Stimulated activated CD4-positive, alpha-beta T cell treated with anti-CD3 and anti-CD28 coated beads, TNF-alpha, amount 100 ng/mL, for 1 hour (primary cell): ENCODE results near the gene ATN1.
A peak's percentile ranks its signal among the peaks of the same experiment; 100 is the strongest.

ENCODE experiments used
- DNase-seq, 3 donors: peaks; one replicate each; pipeline ENCODE4 v3.0.0-alpha.2; 2020; ENCODE audit warnings: low read depth in 3 of 3, low spot score in 1 of 3

The ATN1 gene

DNA sequence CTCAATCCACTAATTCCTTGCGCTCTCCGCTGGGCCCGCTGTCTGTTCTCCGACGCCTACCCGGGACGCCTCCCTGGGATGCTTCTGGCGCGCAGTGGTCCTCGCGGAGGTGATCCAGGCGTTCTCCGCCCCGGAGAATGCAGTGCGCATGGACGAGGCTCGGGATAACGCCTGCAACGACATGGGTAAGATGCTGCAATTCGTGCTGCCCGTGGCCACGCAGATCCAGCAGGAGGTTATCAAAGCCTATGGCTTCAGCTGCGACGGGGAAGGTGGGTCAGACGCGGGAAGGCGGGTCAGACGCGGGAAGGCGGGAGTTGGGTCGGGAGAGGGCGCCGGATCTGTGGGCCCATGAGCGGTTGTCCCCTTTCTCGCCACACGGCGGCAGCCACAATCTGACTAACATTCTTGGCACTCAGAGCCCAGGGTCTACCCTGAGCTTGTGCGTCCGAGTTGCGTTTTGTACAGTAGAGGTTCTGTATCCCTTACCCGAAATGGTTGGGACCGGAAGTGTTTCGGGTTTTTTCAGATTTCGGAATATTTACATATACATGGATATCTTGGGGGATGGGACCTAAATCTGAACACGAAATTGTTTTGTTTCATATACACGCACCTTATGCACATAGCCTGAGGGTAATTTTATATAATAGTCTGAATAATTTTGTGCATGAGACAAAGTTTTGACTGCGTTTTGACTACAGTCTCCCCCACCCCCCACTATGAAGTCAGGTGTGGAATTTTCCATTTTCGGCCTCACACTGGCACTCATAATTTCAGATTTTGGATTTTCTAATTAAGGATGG is 16.8 kb downstream of the ATN1 start:
- DNase-seq = peak in 2 of 3 donors; percentile 74 to 76

DNA sequence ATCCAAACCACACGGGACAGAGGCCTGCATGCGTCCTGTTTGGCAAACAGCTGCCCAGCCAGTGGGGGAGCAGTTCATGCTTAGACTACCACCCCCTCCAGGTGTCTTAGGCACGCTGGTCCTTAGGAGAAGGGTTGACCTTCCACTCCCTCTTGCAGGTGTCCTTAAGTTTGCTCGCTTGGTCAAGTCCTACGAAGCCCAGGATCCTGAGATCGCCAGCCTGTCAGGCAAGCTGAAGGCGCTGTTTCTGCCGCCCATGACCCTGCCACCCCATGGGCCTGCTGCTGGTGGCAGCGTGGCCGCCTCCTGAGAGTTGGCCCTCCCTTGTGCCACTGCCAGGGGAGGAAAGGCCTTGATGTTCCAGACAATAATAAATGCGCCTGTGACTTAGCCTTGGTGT is 17.9 kb downstream of the ATN1 start:
- DNase-seq = no peak

DNA sequence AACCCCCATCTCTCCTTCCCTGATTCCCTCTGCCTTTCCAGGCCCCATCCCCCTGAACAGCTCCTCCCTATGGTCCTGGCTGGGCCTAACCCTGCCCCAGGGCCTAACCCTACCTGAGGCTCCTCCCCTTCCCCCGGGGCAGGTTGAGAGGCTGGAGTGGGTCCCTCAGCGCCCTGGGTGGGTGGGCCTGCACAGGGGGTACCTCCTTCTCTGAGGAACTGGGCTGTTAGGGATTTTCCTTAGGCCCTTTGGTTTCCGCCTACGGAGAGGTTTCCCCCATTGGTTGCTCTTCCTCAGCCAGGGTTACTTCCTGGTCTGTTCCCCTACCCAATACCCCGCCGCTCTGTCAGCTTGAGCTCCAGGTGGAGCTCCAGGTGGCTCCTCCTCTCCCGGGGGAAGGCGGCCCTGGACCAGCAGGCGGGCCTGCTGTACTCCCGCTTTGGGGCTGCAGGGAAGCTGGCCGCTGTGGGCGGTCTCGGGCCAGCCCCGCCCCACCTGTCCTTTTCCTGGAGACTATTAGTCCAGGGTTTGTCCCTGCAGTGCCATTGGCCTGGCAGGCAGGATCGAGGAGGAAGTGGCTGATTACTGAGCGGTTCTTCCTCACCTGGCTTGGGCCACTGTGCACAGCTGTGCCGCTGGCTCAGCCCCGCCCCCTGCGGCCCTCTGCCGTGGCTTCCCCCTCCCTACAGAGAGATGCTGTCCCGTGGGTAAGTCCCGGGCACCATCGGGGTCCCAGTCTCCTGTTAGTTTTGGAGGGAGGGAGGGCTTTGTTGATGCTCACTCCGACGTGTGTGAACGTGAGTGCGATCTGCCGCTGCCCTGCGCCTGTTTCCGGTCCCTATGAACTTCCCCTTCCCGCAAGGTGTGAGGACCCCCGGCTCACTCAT is 18.5 kb downstream of the ATN1 start:
- no peak for DNase-seq

DNA sequence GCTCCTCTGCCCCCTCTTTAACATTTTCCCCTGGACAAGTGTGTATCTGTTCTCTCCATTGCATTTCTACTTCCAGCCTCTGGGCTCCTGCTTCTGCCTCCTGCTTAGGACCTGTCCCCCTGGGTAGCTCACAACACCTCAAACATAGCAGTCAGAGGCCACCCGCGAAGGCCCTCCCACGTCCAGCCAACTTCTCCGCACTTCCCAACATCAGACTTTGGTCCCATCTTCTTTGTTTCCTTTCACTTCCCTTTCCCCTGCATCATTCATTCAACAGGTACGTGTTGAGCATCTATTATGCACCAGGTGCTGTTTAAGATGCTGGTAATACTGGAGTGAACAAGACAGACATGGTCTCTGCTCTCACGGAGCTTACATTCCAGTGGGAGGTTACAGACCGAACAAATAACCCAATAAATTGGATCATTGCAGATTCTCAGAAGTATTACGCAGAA is 19.2 kb downstream of the ATN1 start:
- no peak for DNase-seq

DNA sequence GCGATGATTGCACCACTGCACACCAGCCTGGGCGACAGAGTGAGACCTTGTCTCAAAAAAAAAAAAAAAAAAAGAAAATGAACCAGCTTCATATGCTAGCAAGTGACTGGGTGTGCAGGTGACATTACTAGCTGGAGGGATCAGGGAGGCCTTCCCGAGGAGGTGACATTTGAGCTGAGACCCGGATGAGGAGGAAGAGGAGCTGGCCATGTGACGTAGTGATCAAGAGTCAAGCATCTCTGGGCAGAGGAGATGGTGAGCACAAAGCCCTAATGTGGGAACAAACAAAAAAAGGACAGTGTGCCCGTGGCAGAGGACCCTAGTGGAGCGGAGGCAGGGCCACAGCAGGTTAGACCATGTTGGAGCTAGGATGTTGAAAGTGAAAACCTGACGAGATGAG is 19.9 kb downstream of the ATN1 start:
- no peak for DNase-seq

DNA sequence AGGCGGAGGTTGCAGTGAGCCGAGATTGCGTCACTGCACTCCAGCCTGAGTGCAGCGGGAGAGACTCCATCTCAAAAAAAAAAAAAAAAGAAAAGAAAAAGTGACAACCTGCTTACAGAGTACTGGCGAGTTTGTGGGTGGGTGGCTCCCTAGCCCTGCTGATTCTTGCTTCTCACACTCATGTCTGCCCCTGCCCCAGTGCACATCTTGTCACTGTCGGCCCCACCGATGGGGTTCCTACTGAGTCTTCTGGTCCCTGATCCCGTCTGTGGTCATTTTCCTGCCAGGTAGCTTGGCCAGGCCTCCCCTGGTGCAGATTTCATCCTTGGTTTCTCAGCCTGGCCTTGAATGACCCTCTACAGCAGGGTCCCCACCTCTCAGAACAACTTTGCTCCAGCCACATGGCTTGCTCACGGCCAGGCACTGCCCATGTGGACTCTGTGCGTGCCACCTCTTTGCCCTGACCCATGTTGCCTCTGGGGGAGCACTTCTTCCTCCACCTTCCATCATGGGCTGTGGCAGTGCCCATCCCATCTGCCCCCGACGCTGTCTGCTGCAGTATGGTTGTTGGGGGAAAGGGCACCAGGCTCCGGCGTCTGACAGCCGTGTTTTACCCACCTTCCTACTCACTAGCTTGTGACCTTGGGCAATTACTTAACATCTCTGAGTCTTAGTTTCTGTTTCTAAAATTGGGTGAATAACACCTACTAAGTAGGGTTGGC is 21.3 kb downstream of the ATN1 start:
- no peak for DNase-seq

DNA sequence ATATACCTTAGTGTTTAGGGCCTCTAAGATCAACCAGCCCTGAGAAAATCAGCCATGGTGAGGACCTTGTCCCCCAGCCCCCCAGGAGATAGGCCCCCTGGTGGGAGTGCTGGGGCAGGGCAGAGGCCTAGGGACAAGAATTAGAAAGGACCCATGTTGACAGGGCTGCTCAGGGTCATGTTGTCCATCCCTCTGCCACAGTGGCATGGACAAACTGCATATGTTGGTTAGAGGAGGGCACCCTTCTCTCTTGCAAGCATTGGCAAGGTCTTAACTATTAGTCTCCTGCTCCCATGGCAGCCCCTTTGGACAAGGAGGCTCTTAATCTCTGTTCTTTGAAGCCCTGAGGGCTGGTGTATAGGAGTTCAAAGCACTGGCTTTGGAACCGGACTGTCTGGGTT is 22.6 kb downstream of the ATN1 start:
- DNase-seq = no peak

DNA sequence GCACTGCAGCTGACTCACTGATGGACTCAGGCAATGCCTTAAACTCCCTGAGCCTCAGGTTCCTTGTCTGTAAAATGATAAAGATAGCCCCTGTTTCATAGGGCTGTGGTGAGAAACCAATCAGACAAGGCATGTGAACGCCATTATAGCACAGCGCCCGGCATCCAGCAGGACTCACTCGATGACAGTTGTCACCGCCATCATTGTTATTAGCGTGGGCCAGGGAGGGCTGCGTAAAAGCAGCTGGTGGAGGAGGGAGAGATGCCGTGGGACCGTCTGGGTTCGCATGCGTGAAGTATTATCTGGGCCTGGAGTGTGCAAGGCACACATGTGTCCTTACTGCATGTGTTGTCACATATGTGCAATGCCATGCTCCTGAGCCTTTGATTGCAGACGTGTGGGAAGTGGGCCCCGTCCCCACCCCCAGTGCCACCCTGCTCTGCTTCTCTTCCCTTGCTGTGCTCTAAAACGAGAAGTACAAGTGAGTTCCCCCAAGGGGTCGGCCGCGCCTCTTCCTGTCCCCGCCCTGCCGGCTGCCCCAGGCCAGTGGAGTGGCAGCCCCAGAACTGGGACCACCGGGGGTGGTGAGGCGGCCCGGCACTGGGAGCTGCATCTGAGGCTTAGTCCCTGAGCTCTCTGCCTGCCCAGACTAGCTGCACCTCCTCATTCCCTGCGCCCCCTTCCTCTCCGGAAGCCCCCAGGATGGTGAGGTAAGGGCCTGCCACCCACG is 23.2 kb downstream of the ATN1 start, which contains the start of gene PTPN6:
Gene PTPN6, plus strand, starts transcription at position 546 of the 730 bp plus-strand sequence. Its CDS starts 157 bp downstream, at position 703.
- DNase-seq = no peak

DNA sequence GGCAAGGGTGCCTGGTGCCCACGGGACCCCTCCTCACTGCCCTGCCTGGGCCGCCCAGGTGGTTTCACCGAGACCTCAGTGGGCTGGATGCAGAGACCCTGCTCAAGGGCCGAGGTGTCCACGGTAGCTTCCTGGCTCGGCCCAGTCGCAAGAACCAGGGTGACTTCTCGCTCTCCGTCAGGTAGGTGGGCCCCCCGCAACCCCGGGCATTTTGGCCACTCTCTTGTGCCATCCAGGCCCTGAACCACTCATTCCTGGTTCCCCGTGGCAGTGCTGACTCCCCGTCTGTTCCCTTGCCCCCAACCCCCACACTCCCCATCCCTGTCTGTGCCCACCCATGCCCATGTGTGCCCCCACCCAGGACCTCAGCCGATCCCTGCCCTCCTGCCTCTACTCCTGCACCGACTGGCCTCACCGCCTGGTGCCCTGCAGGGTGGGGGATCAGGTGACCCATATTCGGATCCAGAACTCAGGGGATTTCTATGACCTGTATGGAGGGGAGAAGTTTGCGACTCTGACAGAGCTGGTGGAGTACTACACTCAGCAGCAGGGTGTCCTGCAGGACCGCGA is 23.9 kb downstream of the ATN1 start:
- no peak for DNase-seq

DNA sequence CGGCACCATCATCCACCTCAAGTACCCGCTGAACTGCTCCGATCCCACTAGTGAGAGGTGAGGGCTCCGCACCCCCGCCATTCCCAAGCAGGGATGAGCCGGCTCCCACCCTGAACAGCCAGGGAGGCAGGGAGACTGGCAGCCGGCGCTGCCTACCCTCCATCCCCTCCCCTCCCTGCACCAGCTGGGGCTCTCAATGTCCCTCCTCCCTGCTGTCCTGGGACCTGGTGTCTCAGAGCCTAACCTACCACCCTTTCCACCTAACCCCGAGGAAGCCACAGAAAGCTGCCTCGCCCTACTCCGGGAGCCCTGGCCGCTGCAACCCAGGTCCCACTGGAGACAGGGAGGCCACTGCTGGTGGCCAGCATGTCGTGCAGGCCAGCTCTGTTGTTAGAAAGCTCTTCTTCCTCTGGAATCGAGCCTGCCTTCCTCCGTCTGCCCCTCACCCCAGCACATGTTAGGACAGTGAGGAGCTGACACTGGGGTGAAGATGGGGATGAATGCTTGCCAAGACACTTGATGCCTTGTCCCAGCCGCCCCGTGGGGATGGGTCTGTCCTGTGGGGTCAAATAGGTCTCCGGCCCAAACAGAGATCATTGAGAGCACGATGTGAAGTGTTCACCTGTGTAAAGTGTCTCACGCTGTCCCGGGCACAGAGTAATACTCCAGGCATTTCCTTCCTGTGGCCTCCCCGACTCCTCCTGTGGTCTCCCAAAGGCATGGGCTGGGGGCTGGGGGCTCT is 24.5 kb downstream of the ATN1 start:
- DNase-seq = no peak

DNA sequence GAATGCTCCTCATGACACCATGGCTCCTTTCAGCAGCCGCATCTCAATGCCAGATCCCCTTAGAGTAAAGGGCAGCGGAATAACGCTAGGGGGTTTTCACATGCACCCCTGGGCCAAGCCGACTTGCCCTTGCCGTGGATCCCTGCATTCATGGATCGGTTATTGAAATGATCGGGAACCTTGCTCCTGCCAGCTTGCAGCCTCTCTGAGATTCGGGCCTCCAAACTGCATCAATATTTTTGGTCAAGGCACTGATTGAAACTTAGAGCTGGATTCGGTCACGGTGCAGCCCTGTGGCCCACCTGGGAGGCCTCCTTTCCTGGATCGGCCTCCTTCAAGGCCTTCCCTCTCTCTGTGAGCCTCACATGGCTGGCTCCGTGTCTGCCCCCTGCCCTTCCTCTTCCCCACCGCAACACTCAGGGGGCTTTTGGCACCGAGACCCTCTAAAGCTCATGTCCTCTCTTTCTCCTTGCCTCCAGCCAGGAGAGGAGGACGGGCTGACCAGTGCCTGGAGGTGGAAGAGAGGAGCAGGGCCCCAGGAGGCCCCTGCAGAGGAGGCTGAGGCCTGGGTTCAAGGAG is 25.2 kb downstream of the ATN1 start:
- DNase-seq = no peak

DNA sequence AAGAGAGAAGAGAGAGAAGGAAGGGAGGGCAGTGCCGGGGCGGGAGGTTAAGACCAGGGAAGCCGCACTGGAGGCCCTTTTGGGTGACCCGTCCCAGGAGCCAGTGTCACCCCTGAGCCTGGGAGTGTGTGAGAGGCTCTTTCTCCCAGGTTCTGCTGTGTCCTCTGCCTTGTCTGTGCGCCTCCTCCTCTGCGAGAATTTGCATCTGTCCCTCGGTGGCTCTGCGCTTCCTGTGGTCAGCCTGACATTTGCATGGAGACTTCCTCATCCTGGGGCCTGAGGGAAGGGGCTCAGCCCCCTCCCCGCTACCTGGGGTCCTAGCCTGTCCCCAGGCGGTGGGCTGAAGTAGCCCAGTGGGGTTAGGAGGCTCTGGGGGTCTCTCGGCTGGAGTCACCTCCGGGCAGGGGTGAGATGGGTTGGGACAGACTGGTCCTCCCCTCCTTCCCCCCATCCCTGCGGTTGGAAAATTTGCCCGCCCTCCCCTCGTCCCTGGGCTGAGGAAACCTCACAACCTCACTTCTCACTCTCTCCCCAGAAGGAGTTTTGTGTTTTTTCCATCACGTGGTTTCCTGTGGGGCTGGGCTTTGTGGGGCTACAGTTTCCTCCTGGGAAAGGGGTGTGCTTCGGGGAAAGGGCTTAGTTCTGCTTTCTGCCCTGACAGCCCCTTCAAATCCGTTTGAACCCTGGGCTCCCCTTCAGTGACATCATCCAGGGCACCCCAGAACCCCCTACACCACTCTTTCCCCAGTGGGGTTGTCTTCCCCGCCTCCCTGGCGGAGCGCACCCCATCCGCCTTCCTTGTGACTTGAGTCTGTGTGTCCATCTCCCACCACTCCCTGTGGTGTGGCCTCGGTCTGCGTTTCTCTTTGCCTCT is 25.9 kb downstream of the ATN1 start:
- DNase-seq = peak in 2 of 3 donors; percentile 65 to 68

DNA sequence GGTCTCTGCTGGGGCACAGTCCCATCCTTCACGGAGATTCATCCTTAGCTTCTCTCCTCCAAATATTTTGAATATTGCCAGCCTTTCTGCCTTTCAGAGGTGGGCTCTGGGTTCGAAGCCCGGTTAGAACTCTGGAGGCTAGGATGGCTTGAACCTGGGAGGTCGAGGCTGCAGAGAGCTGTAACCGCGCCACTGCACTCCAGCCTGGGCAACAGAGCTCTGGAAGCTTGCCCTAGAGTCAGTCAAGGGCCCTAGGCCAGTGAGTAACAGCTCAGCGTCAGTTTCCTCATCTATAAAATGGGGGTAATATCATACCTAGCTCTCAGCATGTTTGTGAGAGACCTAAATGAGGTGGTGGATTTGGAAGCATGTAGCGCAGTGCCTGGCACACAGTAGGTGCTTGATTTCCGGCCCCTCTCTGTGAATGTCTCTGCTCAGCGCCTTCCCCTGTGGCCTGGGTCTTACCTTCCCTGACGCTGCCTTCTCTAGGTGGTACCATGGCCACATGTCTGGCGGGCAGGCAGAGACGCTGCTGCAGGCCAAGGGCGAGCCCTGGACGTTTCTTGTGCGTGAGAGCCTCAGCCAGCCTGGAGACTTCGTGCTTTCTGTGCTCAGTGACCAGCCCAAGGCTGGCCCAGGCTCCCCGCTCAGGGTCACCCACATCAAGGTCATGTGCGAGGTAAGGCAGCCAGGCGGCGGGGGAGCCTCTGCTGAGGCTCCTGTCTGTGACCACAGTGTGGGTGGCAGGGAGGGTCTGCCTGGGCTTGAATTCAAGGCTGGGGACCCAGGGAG is 26.8 kb downstream of the ATN1 start:
- no peak for DNase-seq

DNA sequence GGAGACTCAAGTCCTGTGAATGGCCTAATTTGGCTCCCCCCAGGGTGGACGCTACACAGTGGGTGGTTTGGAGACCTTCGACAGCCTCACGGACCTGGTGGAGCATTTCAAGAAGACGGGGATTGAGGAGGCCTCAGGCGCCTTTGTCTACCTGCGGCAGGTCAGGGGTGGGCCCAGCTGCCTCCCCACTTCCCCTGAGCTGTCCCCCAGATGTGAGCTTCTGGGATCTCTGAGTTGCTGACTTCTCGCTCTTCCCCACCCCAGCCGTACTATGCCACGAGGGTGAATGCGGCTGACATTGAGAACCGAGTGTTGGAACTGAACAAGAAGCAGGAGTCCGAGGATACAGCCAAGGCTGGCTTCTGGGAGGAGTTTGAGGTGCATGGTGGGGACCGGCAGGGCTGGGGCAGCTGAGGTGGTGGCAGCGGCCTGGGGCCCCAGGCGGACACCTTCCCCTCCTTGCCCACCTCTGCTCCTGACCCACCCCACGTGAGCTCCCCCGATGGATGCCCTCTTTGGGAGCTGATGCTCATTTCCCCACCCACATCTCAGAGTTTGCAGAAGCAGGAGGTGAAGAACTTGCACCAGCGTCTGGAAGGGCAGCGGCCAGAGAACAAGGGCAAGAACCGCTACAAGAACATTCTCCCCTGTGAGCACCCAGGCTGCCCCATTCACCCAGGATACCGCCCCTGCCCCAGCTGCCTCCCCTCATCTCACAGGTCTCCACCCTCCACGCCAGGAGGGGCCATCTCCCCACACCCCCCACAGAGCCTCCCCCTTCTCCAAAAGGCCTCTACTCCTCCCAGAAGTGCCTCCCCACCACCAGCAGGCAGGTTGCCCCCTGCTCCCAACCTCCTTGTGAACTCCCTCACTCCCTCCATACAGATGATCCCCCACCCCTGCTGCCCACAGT is 27.6 kb downstream of the ATN1 start:
- no peak for DNase-seq

DNA sequence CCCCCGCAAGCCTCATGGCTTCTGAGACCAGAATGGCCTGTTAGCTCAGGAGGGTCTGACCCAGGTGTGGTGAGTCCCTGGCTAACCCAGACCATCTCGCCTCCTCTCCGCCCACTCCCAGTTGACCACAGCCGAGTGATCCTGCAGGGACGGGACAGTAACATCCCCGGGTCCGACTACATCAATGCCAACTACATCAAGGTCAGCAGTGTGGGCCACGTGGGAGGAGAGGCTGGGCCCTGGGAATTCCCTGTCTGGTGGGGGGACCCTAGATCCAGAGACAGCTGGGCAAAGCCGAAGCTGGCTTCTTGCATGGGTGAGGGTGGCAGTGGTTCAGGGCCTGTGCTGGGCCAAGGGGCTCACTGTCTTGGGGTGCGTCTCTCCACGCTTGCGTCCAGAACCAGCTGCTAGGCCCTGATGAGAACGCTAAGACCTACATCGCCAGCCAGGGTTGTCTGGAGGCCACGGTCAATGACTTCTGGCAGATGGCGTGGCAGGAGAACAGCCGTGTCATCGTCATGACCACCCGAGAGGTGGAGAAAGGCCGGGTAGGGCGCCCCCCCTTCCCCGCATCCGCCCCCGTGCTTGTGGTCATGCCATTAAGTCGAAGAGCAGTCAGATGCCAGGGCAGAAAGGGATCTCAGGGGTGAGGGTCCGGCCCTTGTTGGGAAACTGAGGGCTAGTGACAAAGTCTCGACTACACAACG is 28.4 kb downstream of the ATN1 start:
- no peak for DNase-seq

DNA sequence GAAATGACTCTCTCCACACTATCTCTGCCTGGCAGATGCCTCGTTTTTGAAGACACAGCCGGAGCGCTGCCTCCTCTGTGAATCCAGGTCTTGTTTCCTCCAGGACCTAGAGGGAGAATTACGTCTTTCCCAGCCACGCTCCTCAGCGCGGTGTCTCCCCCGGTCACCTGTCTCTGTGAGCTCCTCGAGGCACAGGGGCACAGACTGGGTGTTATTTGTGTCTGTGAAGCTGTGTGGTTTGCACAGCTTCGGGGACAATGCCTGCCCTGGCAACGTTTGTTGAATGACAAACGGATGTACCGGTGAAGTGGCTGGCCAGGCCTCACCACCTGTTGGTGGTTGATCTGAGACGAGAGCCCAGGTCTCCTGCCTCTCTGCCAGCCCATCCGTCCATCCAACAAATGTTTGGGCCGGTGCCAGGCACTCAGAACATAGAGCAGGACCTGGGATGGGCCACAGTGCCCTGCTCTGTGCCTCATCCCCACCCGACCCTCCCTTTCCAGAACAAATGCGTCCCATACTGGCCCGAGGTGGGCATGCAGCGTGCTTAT is 29.5 kb downstream of the ATN1 start:
- no peak for DNase-seq
